ENCODE results near the gene ANKRD13D. TPM values are rescaled to one million over a fixed set of nuclear protein-coding genes. Genes with fewer than 3 reads are reported as not detected.

Gene ANKRD13D
- total and polyA plus RNA-seq, 2 of the 8 experiments (the other 6 are each of a cell fraction or from before 2014, with no cell fraction given) = 24.9 to 26.5 TPM

DNA sequence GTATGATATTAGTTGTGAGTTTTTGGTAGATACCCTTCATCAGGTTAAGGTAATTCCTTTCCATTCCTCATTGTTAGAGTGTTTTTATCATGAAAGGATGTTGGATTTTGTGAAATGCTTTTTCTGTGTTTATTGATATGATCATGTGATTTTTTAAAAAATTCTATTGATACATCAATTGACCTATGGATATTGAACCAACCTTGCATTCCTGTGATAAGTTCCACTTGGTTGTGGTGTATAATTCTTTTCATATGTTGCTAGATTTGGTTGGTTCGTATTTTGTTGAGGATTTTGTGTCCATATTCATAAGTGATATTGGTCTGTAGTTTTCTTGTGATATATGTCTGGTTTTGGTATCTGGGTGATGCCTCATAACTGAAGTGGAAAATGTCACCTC is 6.7 kb downstream of the ANKRD13D start:
- Histone ChIP-seq H3K56ac (replicated peaks; ENCODE audit: insufficient read length, low read depth, low read length) (no peak overlapping the region), H4K20me1 (replicated peaks in 1 of 2; ENCODE audit: control insufficient read depth in 1 of 2, insufficient read depth in 2 of 2, low read length in 2 of 2) (peaks cover 0 to 6% of the 10 kb centered on the region in 2 experiments), H2BK120ac (replicated peaks; ENCODE audit: low read depth, low read length) (no peak overlapping the region), H3K23me2 (ENCODE audit: low read depth, low read length) (no peaks in the 10 kb centered on the region), H2BK20ac (ENCODE audit: low read length) (no peak overlapping the region), H3K9me3 (ENCODE audit: insufficient read depth in 2 of 2, low read depth in 1 of 2, low read length in 1 of 2) (no peaks in the 10 kb centered on the region; a peak in 1 of 4 replicates), H3K27me3 (replicated peaks in 1 of 4; ENCODE audit: control insufficient read depth in 3 of 4, extremely low read depth in 1 of 4, insufficient read depth in 3 of 4, low read length in 3 of 4) (no peaks in the 10 kb centered on the region), H3K18ac (ENCODE audit: extremely low read depth, low read length) (no peak overlapping the region), H3K79me1 (ENCODE audit: low read depth, low read length) (no peaks in the 10 kb centered on the region; the same call in 1 of the 2 replicates), H4K5ac (ENCODE audit: insufficient read length, low read depth, low read length) (no peak overlapping the region), H3K79me2 (ENCODE audit: control insufficient read depth in 1 of 2, insufficient read depth in 2 of 2, low read length in 2 of 2) (no peaks in the 10 kb centered on the region), H2BK5ac (ENCODE audit: low read depth, low read length) (no peak overlapping the region), H3K36me3 (ENCODE audit: control insufficient read depth in 2 of 4, insufficient read depth in 4 of 4, low read length in 3 of 4) (peaks cover 0 to 18% (median 11%) of the 10 kb centered on the region in 4 experiments; a peak in 3 of 8 replicates), H3K4me1 (replicated peaks in 1 of 4; ENCODE audit: control insufficient read depth in 3 of 4, insufficient read depth in 4 of 4, low read length in 3 of 4) (no peaks in the 10 kb centered on the region; a peak in 1 of 7 replicates), H3K27ac (ENCODE audit: low read depth, low read length) (no peak overlapping the region), H3K4me2 (ENCODE audit: insufficient read depth in 1 of 2, low read depth in 2 of 2, low read length in 2 of 2) (no peak overlapping the region), H2AK5ac (ENCODE audit: low read depth, low read length) (no peak overlapping the region), H4K8ac (ENCODE audit: extremely low read depth, insufficient read depth, low read length) (no peak overlapping the region), H3K4ac (replicated peaks; ENCODE audit: insufficient read length, low read depth, low read length) (no peak overlapping the region), H4K91ac (replicated peaks; ENCODE audit: insufficient read length, low read length) (no peak overlapping the region), H3K4me3 (ENCODE audit: extremely low read depth in 1 of 4, insufficient read depth in 2 of 4, low read depth in 3 of 4, low read length in 4 of 4) (no peak overlapping the region), H2AFZ (ENCODE audit: low read length) (no peak overlapping the region), H2BK12ac (ENCODE audit: low read depth, low read length) (no peak overlapping the region), H3K9ac (replicated peaks in 1 of 4; ENCODE audit: extremely low read depth in 1 of 4, low read depth in 3 of 4, low read length in 3 of 4) (no peak overlapping the region), H3K23ac (ENCODE audit: insufficient read length) (no peak overlapping the region), H2BK15ac (ENCODE audit: low read length) (no peak overlapping the region), H3K14ac (ENCODE audit: insufficient read length) (no peak overlapping the region)
- CTCF ChIA-PET (ENCODE audit: partially characterized antibody) = interaction anchor here (0.7 to 1.2 kb wide), 2 partner anchors 21 to 241 kb away, joined by 3 read pairs; no protein-coding TSS in a partner anchor
- WGBS, 2 experiments (ENCODE audit: extremely low coverage in 1 of 2, insufficient coverage in 1 of 2, insufficient read length in 1 of 2, insufficient replicate concordance in 2 of 2, low coverage in 1 of 2, low lambda C conversion rate in 2 of 2, missing lambda C conversion rate in 1 of 2) = 84% methylated on average over 1 of the region's 1 CpG; no CpG with 5 or more reads in 1 of the 2 experiments
- FAIRE-seq (no peak), DNase-seq (ENCODE audit: low read depth in 1 of 2, low spot score in 2 of 2) (no peak)
- POLR2A ChIA-PET (ENCODE audit: partially characterized antibody) = no interaction called here
- TF ChIP-seq HDAC6 (IDR thresholded peaks at IDR 0.05; ENCODE audit: low read depth, low read length) (no peak), CREB1 (IDR thresholded peaks at IDR 0.05) (no peak), CBX8 (IDR thresholded peaks at IDR 0.05; ENCODE audit: borderline replicate concordance, low read depth, low read length) (no peak)
